ENCODE results near the gene PIP4K2A.

GRCh38 chr10:22564060-22564459 lies 150.3 kb downstream of the PIP4K2A start:
- TF ChIP-seq, protein P1, sequence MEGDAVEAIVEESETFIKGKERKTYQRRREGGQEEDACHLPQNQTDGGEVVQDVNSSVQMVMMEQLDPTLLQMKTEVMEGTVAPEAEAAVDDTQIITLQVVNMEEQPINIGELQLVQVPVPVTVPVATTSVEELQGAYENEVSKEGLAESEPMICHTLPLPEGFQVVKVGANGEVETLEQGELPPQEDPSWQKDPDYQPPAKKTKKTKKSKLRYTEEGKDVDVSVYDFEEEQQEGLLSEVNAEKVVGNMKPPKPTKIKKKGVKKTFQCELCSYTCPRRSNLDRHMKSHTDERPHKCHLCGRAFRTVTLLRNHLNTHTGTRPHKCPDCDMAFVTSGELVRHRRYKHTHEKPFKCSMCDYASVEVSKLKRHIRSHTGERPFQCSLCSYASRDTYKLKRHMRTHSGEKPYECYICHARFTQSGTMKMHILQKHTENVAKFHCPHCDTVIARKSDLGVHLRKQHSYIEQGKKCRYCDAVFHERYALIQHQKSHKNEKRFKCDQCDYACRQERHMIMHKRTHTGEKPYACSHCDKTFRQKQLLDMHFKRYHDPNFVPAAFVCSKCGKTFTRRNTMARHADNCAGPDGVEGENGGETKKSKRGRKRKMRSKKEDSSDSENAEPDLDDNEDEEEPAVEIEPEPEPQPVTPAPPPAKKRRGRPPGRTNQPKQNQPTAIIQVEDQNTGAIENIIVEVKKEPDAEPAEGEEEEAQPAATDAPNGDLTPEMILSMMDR (IDR thresholded peaks at IDR 0.05; ENCODE audit: insufficient read depth, low read length, poor library complexity, severe bottlenecking), result no peak
- no peak for TF ChIP-seq EZH2phosphoT487 (conservative IDR thresholded peaks at IDR 0.05; ENCODE audit: low read length)
